Ramos (cell line): ENCODE results near the gene TBC1D8.

Experiments
- in situ Hi-C: fragments of 300-500 bp; cut with MboI; formaldehyde crosslinking; loops from one replicate; pipeline ENCODE4 v1.14.3; 2022; ENCODE audit warnings: low sequenced_read_pairs; ENCODE audit not compliant: unreplicated experiment

TBC1D8 gene

DNA sequence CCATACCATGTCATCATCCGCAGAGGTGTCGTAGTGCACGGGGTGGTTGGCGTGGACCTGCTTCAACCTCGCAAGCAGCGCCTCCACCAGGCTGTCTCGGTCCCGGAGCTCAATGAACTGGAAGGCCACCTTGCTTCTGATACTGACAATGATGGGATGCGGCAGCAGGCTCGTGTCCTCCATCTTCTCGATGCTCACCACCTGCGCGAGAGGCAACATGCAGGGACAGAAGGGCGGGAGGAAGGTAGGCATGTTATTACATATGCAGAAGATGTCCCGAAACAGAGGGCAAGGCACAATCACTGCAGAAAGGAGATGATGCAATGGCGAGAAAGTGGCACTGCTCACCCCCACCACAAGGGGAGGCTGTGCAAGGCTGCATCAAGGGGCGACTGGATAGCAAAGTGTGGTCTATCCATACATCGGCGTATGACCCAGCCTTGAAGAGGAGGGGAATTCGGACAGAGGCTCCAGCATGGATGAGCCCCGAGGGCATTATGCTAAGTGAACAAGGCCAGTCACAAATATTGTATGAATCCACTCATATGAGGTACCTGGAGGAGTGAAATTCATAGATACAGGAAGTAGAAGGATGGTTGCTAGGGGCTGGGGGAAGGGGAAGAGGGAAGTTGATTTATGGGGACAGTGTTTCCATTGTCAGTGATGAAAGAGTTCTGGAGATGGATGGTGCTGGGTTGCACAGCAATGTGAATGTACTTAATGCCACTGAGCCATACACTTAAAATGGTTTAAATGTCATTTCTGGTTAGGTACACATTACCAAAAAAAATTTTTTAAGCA lies 112.5 kb downstream of the TBC1D8 start:
- in situ Hi-C loops = no loop called here

DNA sequence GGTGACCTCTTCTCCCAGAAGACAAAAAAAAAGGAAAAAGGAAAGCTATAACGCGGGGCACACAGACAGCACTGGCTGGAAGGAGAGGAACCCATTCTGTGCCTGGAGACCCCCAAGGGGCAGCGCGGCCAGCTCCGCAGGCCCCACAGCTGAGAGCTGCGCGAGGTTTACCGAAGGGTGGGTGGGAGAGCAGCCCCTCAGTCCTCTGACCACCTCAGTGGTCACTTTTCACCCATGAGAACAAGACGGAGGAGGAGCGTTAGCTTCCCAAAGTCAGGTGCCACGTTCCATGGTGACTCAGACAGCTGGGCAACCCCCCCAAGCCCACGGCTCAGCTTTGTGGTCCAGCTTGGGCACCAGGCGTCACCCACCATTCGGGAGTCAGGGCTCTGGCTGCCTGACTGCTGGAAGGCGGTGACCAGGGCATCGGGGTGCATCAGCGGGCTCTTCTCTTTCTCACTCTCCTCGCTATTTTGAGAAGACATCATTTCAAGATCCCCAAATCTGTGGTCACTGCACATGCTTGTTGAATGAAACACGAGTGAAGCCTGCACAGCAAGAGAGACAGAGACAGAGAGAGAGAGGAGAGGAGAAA lies 113.9 kb downstream of the TBC1D8 start:
- in situ Hi-C loops = no loop called here

DNA sequence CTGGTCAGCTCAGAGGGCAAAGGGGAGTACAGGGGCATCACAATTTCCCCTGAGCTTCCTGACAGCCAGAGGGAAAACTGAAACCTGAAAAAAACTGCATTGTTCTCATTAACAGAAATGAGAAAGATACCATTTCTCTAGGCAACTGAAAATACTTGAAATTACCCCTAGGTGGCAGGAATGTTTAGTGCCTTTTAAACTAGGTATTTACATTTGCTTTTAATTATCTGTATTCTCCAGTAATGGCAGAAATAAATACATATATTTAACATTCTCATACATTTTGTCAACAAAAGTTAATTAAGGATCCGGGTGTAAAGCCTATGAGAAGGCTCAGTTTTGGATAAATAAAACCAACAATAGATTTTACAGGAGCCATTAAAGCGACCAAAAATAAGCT lies 114.6 kb downstream of the TBC1D8 start:
- in situ Hi-C loops = no loop called here

DNA sequence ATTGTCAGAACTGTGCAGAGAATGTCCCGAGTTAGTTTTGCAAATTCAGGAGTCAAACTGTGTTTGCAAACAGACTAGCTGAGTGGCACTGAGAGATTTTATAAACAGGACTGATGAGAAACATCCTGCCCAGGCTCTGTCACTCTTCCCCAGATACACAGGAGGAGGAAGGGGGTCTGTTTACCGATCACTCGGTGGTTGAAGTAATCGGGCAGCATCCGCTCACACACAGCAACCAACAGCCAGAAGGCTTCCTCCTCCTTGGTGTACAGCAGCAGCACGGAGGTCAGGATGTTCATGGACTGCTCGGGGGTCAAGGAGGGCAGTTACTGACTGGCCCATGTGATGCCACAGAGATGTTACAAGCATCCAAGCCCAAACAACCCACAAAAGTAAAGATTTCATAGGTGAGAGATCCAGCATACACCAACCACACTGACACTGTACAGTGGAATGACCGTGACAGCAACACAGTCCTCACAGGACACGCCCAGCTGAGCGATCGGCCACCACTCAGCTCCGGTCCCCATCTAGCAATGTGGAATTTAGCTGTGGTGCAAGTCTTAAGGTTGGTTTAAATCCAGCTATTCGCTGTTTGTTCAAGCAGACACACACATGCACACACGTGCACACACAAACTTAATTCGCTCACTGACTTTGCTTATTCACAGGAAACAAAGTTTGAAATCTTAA lies 119.0 kb downstream of the TBC1D8 start:
- in situ Hi-C loops = no loop called here

DNA sequence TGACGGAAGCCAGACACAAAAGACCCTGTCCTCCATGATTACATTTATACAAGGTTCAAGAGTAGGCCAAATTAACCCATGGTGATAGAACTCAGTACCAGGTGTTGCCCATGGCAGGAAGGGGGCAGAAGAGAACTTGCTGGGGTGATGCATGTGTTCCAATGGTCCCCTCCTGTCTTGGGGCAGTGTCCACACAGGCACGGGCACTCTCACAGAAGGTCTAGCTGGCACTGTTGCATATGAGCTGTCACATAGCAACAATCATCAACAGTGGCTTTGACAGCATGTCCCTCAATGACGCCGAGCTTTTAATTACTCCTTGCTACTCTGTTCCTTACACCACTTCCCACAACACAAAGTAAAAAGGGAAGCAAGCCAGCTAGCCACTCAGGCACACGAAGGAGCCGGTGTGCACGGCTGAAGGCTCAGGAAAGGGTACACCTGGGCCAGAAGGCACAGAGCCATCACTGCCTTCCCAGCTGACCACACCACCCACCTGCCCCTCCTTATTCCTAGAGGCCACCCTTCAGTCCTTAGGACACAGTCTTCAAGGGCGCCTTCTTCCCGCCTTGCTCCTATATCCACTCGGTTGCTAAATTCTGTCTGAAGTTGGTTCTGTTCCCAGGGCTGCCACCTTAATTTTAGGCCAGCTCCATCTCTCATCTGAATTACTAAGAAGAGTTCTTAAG lies 120.2 kb downstream of the TBC1D8 start:
- in situ Hi-C loops = no loop called here

DNA sequence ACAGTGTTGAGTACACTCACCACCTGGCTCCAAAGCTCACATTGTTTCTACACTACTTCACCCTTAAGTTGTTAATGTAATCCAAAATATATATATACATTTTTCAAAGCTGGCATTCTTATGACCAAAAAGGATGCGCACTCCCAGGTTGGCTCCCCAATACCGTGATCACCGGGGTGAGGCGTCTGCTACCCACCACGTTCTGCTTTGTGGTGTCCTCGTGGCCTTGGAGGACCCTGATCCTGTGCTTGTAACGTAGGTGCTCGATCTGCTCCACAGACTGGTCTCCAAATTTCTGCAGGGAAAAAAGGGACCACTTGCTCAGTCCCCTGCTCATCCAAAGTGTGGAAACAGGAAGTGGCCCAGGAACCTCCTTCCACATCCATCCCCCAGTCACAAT lies 123.3 kb downstream of the TBC1D8 start:
- in situ Hi-C loops = no loop called here

DNA sequence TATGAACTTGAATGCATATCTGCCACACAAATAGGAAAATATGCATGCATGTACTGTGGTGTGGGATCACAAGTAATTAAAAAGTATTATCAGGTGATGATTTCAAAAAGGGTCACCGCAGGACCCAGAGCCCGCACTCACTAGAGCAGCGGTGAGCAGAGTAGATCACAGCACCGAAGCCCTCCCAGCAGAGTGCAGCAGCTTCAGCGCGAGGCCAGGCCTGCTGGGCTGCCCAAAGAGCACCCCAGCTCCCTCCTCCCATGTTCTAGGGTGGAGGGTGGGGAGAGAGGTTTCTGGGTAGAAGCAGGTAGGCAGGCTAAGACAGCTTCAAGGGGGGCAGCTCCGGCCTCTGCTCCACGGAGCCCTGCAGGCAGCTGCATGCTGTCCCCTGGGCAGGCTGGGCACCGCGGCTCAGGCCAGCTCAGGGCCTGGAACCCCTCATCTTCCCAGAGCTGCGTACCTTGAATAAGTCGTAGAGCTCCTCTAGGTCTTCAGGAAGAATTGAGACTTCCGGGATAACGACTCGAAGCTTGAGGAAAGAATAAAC lies 124.2 kb downstream of the TBC1D8 start:
- in situ Hi-C loops = no loop called here

DNA sequence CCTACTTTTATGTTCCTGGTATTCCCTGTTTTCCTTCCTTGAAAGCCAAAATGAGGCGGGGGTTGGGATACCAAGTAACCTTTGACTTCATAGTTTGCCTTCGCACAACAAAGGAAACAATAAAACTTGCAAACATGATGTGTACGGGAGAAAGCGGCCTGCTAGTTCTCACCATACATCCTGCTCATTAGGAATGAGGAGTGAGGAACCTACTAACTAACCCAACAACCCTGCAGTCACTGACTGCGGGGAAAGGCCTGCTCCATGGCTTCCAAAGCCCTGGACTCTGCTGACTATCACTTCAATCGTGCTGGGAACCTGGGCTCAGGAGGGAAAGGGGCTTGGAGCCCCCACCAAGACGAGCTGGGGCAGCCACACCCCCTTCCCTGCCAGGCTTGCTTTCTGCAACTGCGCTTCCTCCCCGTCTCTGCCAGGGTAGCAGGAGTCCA lies 124.9 kb downstream of the TBC1D8 start:
- in situ Hi-C loops = no loop called here

DNA sequence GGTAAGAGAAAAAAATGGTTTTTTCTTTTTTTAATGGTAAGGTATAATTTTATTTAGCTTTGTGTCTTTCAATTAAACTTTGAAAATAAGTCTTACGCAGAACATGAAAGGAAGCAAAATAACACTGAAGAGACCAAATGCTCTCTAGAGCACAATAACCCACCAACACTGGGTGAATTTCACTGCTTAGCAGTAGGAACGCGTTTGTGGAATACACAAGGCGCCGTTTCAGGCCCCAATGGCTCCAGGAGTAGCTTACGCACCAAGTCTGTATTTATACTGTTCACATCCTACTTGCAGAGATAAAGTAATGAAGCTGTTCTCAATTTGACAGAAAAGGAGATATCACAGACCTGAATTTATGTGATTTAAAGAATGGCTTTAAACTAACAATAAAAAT lies 125.6 kb downstream of the TBC1D8 start:
- in situ Hi-C loops = no loop called here

DNA sequence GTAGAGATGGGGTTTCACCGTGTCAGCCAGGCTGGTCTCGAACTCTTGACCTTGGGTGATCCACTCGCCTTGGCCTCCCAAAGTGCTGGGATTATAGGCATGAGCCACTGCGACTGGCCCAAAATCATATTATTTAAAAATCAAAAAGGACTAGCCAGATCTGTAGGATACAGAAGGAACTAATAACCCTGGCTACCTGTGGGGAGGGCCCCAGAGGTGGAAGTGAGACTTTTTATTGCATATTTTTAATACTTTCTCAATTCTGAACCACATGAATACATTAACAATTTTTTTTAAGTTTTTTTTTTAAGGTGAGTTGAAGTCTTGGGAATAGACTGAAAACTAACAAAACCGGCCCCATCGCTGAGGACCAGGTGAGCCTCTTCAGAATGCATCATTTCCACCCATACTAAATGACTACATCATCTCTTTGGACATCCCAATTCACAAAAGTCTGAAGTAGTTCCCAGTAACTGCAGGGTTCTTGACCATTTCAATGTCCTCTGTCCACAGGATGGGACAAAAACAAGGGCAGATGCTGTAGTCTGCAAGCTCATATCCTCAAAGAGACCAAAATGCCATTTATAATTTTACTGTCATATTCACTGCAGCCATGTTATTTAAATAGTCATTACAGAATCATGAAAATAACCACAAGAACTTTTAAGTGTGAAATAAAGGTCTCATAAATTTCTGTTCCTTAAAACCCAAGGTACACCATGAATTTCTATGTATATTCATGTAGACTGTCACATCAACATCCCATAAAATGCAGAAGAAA lies 127.7 kb downstream of the TBC1D8 start:
- in situ Hi-C loops = no loop called here

DNA sequence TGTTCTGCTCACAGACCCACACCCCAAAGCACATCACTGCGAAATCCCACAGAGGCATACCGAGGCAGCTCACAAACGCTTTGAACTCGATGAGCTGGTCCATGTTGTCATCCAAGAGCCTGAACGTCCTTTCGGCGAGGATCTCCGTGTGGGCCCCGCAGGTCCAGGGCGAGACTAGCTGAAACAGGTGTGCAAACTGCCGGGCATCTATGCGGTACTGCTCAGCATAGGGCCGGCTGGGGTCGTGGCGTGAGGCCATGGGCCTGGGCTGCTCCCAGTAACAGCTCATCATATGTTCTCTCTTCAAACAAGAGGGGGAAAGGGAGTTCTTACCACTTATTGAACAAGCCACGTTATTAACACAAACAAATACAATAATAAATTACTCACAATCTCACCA lies 129.0 kb downstream of the TBC1D8 start:
- in situ Hi-C loops = no loop called here

DNA sequence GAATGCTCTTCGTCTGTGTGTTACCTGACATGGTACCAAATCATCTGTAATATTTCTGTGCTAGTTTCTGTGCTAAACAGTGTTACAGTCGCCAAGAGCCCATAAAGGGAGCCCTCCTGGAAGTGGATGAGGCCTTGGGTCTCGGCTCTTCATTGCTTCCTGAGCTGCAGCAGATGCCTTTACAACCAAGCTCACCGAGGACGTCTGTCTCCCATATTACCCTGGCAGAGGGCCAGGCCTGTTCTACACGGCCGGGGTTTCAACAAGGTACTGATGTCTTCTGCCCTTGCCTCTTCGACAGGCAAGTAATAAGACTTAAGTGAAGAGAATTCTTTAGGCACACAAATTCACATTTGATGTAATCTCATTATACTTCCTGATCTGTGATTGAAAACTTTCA lies 132.2 kb downstream of the TBC1D8 start:
- in situ Hi-C loops = no loop called here

DNA sequence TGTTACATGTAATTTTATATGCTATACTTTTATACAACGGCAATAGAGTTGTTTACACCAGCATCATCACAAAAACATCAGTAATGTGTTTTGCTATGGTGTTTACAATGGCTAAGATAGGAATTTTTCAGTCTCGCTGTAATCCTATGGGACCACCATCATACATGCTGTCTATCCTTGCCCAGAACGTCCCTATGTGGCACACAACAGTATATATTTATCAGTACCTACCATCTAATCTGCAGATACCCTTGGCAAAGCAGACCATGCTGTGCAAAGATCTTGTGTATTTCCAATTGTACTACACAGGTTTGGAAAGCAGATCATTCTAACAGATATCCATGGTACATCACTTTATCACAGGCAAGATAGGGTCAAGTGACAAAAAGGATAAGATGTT lies 133.8 kb downstream of the TBC1D8 start:
- in situ Hi-C loops = no loop called here

DNA sequence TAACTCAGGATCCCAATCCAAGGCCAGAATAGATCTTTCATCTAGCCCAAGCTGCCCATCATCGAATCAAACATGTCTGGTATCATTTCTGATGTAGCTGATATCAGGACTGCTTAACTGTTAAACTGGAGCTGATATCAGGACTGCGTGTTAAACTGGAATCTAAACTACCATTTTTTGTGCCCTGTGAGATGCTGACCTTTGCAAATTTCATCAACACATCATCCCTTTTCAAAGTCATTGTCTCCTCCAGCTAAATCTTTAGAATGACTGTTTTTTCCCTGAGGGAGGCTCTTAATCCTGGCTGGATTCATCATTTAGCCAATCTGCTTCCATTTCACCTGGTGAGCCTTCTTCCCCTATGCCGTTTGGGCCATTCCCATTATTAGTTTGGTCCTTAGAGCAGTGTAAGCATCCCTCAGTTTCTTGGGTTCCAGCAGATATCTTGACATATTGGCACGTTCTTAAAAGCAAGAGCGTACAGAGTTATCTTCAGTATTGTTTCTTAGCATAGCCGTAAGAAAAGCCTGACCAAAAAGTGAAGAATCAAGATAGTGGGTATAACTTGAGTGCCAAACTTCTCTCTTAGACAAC lies 136.8 kb downstream of the TBC1D8 start:
- in situ Hi-C loops = no loop called here

DNA sequence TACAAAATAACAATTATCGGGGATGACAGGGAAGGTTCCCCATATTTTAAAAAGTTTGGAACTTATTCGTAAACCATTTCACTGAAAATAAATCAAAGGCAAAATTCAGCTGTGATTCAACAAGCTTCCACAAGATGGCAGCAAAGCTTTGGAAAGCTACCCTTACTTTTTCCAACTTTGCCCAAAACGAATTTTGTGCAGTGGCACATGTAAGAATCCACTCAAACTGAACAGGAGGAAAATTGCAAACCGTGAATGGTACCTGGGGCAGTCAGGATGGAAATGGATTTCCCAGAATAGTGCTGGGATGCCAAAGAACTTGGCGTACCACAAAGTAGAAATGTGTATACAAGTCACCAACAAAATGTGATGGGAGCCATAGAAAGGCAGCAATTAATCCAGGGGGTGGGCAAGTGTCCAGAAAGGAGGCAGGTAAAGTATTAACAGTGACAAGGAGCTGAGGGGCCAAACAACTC lies 138.4 kb downstream of the TBC1D8 start:
- in situ Hi-C loops = no loop called here

DNA sequence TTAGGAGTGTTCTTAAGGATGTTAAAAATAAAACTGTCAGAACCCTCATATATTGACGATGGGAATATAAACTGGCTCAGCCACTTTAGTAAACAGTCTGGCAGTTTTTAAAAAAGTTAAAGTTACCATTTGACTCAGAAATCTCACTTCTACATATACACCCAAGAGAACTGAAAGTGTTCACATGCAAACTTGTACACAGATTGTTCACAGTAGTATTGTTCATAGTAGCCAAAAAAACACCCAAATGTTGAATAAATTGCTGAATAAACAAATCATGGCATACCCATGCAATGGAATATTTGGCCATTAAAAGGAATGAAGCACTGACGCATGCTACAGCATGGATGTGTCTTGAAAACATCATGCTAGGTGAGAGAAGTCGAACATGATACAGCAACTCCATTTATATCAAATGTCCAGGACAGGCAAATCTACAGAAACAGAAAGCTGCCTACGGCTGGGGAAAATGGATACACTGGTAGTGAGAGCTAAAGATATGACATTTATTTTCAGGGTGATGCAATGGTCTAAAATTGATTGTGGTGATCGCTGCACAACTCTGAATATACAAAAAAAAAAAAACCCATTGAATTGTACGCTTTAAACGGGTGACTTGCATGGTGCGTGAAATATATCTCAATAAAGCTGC lies 139.0 kb downstream of the TBC1D8 start:
- in situ Hi-C loops = no loop called here

DNA sequence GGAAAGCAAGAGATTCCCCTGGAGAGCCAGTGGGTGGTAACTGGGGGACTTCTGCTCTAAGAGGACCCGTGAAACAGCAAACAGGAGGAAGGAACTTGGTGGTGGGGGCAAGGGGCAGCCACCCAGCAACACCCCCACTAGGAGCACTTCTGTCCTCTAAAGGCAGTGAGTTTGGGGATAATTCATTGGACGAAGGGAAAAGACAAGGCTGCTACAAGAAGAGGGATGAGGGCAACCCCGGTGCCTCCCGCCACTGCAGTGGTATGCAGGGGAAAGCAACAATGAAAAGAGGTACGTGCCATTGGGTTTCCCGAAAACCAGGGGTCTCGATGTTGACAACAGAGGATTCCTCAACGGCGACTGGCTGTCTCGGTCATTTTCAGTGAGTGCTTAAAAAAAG lies 140.0 kb downstream of the TBC1D8 start:
- in situ Hi-C loops = no loop called here

DNA sequence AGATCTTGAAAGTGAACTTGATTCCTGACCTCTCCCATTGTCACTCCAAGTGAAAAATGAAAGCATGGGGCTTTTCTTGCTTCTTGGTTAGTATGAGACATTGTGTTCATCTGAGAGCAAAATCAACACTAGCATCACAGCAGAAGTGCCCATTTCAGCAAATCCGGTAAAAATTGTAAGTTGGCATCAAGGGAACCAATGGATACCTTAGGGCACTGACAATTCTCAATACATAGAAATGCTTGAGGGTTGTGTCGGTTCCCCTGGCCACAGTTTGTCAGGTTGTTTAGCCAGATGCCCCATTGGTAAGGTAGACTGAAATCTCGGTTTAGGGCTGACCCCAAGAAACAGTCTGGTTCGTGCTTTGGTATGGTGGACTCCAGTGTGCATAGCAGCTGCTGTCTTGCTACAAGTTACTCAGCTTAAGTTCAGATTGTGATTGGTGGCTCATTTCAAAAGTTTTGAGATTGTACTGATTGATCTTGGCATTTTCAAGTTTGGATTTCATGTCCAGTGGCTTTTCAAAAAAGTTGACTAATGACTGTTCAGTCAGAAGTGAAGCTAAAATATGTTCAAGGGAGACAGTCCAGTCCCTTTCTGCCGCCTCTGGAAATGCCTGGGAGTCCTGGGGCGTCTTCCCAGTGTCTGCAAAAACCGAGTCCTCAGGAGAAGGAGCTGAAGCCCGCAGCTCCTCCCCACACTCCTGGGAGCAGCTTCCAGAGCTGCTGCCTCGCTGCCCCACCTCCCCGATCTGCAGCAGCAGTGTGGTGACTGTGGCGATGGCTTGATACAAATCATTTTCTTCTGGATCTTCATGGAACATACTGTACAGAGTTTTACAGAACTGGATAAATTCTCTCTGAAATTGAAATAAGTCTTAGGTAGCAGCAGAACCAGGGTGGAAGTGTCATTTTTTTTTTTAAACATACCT lies 143.5 kb downstream of the TBC1D8 start:
- in situ Hi-C loops = no loop called here
